Measurements from ENCODE around the gene EIF2B5.
"Not testable (repeated sequence)": the region's sequence is repeated elsewhere in the genome, so short reads cannot be mapped to it uniquely, and the experiment has no call there.

Gene EIF2B5

DNA sequence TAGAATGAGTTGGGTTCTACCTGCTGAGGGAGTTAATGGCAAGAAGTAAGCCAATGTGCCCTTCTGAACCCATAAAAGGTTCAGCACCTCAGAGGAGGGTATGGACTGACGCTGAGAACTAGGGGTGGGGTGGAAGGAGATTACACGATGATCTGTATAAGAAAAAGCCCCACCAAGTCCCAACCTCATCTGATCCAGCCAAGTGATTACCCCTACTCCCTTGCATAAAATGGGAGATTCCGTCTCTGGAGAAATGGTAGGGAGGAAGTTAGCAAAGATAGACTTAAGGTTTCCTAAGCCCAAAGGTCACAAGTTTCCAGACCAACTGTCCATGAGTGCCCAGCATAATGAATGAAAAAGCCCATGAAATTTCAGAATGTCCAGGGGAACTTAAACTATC, 12.9 kb downstream of the EIF2B5 start:
- DNase-seq, result no peak

DNA sequence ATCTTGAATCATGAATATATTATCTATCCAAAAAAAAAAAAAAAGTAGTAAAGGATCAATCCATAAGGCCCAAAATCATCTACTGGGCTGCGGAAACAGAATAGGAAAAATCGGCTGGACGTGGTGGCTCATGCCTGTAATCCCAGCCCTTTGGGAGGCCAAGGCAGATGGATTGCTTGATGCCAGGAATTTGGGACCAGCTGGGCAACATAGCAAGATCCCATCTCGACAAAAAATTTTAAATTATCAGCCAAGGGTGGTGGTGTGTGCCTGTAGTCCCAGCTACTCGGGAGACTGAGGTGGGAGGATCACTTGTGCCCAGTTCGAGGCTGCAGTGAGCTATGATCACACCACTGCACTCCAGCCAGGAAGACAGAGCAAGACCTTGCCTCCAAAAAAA, 14.0 kb downstream of the EIF2B5 start:
- no peak for DNase-seq

DNA sequence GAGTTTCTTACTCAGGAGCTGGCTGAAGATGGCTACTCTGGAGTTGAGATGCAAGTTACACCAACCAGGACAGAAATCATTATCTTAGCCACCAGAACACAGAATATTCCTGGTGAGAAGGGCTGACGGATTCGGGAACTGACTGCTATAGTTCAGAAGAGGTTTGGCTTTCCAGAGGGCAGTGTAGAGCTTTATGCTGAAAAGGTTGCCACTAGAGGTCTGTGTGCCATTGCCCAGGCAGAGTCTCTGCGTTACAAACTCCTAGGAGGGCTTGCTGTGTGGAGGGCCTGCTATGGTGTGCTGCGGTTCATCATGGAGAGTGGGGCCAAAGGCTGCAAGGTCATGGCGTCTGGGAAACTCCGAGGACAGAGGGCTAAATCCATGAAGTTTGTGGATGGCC, 14.6 kb downstream of the EIF2B5 start:
- DNase-seq, result peak; percentile 48

DNA sequence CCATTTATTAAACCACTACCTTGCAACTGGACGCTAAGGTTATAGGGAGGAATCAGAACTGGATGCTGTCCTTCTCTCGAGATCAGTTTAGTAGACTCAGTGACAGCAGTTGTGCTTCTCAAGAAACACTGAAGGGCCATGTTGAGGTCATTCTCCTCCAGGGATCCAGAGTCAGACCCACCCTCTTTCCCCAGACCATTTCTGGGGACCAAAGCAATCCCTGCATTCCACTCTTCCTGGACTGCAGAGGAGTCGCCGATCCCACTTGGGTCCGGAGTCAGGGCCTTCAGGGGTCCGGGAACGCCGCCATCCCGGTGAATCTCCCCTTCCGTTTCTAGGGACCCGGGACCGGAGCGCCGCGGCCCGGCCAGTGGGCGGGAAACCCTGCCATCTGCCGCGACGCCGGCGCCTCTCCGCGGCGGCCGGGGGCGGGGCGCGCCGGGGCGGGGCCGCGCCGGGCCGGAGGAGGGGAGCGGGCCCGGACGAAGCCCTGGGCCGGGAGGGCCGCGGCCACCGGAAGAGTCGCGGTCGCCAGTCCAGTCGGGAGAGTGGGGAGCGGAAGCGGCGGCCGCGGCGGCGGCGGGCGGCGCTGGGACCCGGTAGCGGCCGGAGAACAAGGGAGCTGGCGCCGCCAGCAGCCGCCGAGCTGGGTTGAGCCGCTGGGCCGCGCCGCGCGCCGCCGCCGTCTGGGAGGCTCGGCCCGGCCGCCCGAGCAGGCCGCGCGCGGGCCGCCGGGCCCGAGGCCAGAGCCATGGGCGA, 19.9 kb downstream of the EIF2B5 start, which contains the start of gene DVL3:
DVL3 (plus strand) TSS at position 493 of the 759 bp plus-strand sequence; CDS start at position 752, 259 bp downstream.
- DNase-seq, result peak; percentile 74

DNA sequence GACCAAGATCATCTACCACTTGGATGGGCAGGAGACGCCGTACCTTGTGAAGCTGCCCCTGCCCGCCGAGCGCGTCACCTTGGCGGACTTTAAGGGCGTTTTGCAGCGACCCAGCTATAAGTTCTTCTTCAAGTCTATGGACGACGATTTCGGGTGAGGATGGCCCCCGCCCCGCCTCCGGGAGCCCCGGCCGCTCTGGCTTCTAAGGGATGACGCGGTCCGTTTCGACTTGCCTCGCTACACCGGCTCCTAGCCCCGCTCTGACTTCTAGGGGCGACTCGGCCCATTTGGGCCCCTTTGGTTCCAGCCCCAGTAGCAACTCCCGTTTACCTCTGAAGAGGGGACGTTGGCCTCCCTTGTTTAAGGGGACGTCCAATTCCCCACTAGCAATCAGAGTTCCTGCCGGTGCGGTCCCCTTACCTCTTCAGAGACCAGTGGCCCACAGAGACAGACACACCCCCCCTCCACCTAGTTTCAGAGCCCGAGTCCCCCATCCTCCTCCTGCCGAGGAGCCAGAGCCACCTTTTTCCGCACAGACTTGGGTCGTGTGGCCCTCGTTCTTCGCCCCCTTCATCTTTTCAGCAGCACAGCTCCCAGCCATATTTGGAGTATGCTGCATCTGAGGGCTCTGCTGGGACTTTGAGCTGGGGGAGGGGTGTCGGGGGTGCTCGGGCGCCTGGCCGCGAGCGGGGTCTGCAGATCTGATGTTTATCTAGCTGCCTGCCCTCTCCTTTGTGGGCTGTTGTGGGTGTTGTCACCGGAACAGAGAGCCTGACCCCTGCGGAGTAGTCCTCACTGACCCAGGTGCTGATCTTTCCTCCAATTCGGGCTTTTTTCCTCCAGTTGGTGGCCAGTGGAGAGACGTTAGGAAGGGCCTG, 20.7 kb downstream of the EIF2B5 start:
- DNase-seq, result no peak

DNA sequence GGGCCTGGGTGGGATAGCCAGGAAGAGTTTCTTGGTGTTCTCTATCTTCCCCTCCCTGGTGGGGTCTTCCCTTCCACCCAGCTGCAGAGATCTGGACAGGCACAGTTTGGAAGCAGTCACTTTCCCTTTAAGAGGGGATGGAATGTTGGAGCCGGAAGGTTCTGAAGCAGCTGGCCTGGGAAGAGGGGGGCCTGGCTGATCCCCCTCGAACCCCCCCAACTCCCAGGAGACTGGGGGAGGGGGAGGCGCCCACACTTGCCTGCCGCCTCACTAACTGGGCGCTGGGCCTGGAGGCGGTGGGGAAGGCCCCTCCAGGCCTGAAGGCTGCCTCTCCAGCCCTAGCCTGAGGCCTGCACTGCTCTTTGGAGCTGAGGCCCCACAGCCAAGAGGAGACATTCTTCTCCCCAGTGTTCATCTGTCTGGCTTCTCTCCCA, 21.4 kb downstream of the EIF2B5 start:
- DNase-seq, result peak; percentile 70

DNA sequence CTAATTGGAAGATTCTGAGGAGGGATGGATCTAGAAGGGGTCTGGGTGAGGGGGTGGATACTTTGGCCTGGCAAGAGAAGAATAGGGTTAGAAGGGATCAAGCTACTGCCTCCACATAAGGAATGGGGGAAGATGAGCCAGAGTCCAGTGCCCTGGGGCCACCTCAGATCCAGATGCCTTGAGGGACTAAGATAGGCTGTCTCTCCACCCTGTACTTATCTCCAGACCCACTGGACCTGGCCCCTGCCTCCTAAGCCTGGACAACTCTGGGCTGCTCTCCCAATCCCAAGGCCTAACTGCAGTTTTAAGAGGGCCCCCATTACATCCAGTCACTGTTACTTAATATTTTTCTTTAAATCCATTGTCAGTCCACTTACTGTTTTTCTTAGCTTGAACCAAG, 22.0 kb downstream of the EIF2B5 start:
- DNase-seq, result no peak

DNA sequence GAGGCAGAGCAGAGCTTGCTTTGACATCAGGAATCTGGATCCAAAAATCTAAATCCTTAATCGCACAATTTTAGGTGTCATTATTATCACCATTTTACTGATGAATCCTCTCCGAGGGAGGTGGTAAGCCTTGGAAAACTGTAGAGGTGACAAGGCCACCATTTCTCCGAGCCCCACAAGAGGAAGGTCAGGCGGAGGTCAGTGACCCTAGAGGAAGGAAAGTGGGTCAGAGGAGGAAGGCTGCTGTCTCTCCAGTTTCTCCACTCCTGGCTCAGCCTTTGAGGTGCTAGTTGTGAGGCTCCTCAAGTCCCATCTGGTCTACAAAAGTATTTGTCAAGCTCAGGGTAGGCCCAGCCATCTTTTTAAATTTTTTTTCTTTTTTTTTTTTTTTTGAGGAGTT, 23.2 kb downstream of the EIF2B5 start:
- DNase-seq, result no peak

DNA sequence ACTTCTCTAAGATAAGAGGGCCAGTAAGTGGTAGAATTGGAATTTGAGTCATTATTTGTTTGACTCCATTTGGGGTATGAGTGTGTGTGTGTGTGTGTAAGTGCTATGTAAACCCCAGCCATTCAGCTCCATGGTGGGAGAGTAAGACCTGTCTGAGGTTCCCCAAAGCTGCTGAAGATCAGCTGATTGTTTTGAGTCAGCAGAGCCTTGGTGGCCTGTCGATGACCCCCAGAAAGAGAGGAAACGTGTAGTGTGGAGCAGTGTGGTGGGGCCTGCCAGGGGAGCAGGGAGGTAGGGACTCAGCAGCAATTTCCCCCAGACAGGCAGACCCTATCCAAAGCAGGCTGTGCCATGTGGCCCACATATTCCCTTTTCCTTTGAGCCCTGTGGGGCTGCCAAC, 25.3 kb downstream of the EIF2B5 start:
- peak; percentile 51 for DNase-seq

DNA sequence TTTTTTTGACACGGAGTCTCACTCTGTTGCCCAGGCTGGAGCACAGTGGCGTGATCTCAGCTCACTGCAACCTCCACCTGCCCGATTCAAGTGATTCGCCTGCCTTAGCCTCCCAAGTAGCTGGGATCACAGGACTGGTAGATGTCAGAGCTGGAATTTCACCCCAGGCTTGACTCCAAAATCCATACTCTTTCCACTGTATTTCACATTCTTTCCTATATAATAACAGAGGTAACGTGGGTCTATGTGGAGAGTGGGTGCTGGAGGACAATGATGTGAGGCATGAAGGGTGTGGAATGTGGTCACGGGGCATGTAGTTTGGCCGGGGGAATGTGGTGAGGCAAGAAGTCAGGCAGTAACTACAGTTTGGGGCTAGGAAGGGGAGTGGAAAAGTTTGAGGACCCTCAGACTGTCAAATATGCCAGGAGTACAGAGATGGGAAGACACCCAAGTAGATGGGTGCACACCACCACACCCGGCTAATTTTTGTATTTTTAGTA, 27.5 kb downstream of the EIF2B5 start:
- DNase-seq, result not testable (repeated sequence)

DNA sequence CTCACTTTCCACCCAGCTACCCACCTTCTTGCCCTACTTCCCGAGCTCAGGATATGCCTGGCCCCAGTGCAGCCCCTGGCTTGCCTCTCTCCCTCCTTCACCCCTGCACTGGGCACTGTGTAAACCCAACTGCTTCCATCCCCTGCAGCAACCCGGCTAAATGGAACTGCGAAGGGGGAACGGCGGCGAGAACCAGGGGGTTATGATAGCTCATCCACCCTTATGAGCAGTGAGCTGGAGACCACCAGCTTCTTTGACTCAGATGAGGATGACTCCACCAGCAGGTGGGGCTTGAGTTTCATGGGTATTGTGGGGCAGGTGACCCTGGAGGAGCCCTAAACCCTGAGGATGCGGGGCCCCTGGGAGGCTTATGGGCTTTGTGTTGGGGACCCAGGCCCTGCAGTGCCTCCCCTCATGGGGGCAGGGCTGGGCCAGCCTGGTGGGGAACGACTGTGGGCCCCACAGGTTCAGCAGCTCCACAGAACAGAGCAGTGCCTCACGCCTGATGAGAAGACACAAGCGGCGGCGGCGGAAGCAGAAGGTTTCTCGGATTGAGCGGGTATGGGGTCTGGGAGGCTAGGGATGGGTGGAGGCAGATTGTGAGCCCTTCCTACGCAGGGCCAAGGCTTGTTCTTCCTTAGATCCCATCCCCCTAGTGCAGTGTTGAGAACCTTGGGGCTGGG, 29.6 kb downstream of the EIF2B5 start:
- DNase-seq, result no peak

DNA sequence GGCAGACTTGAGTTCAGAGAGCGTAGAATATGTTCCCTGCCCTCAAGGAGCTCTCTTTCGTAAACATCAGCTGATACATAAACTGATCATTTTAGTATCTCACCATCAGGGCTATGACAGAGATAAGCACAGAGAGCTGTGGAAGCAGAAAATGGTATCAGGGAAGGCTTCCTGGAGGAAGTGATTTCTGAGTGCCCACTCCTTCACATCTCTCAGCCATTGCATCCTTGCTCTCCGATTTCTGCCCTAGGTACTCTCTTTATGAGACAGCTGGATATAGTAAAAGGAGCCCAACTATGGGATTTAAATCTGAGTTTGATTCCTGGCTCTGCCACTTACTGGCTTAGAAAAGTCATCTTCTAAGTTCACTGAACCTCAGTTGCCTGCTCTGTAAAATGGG, 30.4 kb downstream of the EIF2B5 start:
- DNase-seq, result no peak

DNA sequence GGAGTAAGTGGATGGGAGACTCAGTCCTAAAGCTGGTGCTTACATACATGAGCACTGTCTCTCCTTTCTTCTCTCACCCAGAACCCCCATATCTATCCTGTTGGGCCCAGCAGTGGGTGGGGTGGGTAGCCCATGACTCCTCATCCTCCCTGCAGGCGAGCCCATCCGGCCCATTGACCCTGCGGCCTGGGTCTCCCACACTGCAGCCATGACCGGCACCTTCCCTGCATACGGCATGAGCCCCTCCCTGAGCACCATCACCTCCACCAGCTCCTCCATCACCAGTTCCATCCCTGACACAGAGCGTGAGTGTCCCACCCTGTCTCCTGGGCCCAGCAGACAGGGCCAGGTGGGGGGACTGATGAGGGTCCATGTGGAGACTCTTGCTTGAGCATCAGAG, 31.5 kb downstream of the EIF2B5 start:
- DNase-seq, result no peak

DNA sequence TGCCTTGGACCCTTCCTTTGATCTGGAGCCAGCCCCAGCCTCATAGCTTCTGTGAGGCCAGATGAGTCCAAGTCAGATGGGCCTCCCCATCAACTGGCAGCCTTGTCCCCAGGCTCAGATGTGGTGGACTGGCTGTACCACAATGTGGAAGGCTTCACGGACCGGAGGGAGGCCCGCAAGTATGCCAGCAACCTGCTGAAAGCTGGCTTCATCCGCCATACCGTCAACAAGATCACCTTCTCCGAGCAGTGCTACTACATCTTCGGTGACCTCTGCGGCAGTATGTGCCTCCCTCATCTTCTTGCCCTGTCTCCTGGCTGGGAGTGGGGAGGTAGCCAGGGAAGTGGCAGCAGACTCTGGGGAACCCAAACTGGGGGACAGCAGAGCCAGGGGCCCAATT, 32.6 kb downstream of the EIF2B5 start:
- DNase-seq, result no peak

DNA sequence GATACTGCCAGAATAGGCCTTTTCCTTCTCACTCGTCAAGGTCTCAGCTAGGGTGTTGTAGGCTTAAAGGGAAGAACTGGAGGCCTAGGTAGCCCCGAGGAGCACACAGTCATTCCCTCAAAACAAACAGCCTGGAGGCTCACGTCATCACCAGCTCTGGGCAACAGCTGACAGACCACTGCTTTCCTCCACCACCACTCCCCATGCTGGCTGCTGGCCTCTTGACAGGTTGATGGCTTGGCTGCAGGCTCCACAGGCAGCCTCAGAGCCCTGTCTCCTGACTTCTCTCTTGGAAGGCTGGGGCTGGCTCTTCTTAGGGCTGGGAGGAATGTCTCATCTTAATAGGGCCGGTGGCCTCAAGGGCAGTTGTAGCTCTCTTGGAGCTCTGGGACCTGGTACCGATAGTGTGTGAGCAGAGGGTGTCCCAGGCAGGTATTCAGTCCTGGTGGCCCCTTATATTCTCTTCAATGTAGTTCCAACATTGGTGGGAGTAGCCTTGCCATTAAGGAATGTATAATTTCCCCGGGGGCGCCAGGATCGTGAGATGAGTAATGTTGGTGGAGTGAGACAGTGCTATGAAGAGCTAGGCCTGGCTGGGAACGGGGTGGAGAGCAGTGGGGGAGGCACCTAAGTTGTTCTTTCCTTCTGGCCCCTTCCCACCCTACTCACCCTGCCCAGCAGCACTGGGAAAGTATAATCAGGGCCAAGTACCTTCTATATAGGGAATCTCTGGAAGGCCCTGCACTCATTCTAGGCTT, 33.4 kb downstream of the EIF2B5 start:
- peak; percentile 92 for DNase-seq

DNA sequence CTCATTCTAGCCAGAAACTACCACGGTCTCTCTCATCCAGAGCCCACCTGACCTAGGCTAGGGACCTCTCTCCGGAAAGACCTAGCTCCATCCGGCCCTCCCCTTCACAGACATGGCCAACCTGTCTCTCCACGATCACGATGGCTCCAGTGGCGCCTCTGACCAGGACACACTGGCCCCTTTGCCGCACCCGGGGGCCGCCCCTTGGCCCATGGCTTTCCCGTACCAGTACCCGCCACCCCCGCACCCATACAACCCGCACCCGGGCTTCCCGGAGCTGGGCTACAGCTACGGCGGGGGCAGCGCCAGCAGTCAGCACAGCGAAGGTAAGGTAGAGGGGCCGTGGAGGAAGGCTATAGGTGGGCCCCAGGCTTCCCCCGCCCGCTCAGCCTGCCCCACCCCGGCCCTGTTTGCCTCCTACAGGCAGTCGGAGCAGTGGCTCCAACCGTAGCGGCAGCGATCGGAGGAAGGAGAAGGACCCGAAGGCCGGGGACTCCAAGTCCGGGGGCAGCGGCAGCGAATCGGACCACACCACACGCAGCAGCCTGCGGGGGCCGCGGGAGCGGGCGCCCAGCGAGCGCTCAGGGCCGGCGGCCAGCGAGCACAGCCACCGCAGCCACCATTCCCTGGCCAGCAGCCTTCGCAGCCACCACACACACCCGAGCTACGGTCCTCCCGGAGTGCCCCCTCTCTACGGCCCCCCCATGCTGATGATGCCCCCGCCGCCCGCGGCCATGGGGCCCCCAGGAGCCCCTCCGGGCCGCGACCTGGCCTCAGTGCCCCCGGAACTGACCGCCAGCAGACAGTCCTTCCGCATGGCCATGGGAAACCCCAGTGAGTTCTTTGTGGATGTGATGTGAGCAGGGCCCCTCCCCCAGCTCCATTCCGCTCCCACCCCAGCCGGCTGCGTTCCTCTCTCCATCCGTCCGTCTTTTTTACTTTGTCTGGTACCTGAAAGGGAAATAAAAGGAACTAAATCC, 35.0 kb downstream of the EIF2B5 start:
- no peak for DNase-seq

DNA sequence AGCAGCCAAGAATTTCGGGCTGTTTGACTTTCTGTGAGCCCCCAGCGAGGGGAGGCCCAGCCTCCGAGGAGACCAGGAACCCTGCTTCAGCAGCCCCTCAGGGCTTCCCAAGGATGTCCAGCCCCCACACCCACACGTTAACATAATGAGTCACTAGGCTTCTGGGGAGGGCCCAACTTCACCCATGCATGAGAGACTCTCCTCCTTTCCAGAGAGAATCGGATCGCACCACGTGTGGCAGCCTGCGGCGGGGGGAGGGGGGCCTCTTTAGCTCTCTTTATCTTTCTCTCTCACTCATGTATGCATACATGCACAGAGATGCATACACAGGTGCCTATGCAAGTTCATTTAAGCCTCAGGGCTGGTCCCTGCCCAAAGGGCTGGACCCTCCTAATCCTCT, 36.4 kb downstream of the EIF2B5 start:
- DNase-seq, result peak; percentile 78

DNA sequence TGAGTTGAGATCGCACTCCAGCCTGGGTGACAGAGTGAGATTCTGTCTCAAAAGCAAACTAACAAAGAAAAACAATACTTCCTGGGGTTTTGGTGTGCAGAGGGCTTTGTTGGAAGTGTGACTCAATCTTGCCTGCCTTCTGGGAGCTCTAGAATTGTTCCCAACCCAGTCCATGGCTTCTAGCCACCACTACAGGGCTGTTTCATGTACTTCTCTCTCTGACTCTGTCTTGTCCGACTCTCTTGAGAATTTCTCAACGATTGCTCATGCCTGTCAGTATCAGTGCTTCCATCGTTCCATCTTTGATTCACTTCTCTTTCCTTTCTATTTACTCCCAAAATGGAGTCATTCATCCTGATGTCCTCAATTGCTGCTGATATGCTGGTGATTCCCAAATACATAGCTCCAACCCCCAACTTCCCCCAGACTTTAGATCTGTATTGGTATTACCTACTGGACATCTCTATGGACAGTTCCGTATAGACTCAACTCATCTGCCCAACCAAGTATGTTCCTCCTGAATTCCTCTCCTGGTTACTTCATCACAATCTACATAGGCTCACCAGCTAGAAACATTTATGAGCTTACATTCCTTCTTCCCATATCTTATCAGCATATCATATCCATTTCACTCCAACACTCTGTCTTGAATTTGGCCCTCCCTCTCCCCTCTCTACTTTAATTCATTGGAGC, 37.7 kb downstream of the EIF2B5 start:
- DNase-seq, result peak; percentile 96

DNA sequence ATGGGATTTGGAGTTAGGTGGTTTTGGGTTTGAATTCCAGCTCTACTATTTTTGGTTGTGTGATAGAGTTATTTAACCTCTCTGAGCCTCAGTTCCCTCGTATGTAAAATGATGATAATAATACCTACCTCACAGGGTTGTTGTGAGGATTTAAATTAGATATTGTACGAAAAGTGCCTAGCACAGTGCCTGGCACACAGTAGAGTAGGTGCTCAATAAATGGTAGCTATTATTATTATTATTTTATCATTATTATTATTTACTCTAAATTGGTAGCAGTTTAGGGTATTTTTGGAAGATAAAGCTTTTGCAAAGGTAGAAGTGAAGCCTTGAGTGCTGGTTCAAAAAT, 38.2 kb downstream of the EIF2B5 start:
- DNase-seq, result no peak

DNA sequence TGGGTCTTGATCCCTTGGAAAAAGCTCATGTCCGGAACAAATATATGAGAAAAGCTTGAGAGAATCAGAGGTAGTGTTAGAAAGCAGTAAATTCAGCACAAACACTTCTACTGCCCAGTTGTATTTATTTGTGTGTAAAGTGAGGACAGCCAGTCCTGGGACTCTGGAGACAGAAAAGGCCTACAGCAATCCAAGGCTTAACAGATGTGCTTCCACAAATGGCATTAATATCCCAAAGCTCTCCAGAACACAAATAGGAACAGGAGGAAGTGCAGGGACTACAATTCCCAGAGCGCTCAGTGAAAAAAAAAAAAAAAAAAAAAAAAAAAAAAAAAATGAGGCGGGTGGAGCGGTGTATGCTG, 39.1 kb downstream of the EIF2B5 start:
- DNase-seq, result no peak

All from fibroblast of skin of back (primary cell).